ENCODE results near the gene CRTC1.

DNA sequence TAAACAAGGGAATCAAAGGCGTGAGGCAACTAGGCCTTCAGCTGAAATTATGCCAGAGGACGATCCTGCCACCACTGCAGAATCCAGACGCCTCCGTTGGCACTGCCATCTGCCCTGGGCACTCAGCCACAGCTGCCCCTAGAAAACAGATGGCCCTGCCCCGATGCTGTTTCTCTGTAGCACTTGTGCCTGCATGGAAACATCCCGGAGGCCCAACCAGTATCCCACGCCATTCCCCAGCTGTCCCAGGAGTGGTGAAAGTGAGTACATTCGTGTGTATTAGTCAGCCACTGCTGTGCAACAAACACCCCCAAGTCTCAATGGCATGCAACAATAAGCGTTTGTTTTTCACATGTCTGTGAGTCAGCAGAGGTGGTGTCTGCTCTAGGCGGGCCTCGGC, 8.9 kb upstream of the CRTC1 start:
- TF ChIP-seq HNF4G (IDR thresholded peaks at IDR 0.05), result no peak
- TF ChIP-seq, protein P1, sequence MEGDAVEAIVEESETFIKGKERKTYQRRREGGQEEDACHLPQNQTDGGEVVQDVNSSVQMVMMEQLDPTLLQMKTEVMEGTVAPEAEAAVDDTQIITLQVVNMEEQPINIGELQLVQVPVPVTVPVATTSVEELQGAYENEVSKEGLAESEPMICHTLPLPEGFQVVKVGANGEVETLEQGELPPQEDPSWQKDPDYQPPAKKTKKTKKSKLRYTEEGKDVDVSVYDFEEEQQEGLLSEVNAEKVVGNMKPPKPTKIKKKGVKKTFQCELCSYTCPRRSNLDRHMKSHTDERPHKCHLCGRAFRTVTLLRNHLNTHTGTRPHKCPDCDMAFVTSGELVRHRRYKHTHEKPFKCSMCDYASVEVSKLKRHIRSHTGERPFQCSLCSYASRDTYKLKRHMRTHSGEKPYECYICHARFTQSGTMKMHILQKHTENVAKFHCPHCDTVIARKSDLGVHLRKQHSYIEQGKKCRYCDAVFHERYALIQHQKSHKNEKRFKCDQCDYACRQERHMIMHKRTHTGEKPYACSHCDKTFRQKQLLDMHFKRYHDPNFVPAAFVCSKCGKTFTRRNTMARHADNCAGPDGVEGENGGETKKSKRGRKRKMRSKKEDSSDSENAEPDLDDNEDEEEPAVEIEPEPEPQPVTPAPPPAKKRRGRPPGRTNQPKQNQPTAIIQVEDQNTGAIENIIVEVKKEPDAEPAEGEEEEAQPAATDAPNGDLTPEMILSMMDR (IDR thresholded peaks at IDR 0.05; ENCODE audit: low read depth, low read length, missing input control), result no peak
- TF ChIP-seq, protein P2, sequence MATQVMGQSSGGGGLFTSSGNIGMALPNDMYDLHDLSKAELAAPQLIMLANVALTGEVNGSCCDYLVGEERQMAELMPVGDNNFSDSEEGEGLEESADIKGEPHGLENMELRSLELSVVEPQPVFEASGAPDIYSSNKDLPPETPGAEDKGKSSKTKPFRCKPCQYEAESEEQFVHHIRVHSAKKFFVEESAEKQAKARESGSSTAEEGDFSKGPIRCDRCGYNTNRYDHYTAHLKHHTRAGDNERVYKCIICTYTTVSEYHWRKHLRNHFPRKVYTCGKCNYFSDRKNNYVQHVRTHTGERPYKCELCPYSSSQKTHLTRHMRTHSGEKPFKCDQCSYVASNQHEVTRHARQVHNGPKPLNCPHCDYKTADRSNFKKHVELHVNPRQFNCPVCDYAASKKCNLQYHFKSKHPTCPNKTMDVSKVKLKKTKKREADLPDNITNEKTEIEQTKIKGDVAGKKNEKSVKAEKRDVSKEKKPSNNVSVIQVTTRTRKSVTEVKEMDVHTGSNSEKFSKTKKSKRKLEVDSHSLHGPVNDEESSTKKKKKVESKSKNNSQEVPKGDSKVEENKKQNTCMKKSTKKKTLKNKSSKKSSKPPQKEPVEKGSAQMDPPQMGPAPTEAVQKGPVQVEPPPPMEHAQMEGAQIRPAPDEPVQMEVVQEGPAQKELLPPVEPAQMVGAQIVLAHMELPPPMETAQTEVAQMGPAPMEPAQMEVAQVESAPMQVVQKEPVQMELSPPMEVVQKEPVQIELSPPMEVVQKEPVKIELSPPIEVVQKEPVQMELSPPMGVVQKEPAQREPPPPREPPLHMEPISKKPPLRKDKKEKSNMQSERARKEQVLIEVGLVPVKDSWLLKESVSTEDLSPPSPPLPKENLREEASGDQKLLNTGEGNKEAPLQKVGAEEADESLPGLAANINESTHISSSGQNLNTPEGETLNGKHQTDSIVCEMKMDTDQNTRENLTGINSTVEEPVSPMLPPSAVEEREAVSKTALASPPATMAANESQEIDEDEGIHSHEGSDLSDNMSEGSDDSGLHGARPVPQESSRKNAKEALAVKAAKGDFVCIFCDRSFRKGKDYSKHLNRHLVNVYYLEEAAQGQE (IDR thresholded peaks at IDR 0.05), result no peak
- TF ChIP-seq RXRA (IDR thresholded peaks at IDR 0.05), result no peak
- no peak for TF ChIP-seq FOXA1 (IDR thresholded peaks at IDR 0.05)
- TF ChIP-seq, protein P3, sequence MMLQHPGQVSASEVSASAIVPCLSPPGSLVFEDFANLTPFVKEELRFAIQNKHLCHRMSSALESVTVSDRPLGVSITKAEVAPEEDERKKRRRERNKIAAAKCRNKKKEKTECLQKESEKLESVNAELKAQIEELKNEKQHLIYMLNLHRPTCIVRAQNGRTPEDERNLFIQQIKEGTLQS (IDR thresholded peaks at IDR 0.05), result no peak
- no peak for TF ChIP-seq SP1 (IDR thresholded peaks at IDR 0.05)
- TF ChIP-seq, protein P4, sequence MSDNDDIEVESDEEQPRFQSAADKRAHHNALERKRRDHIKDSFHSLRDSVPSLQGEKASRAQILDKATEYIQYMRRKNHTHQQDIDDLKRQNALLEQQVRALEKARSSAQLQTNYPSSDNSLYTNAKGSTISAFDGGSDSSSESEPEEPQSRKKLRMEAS (IDR thresholded peaks at IDR 0.05), result no peak
- TF ChIP-seq EGR1 (IDR thresholded peaks at IDR 0.05; ENCODE audit: low read depth in 2 of 2), result no peak
- TF ChIP-seq RAD21 (IDR thresholded peaks at IDR 0.05), result no peak
- TF ChIP-seq, protein P5, sequence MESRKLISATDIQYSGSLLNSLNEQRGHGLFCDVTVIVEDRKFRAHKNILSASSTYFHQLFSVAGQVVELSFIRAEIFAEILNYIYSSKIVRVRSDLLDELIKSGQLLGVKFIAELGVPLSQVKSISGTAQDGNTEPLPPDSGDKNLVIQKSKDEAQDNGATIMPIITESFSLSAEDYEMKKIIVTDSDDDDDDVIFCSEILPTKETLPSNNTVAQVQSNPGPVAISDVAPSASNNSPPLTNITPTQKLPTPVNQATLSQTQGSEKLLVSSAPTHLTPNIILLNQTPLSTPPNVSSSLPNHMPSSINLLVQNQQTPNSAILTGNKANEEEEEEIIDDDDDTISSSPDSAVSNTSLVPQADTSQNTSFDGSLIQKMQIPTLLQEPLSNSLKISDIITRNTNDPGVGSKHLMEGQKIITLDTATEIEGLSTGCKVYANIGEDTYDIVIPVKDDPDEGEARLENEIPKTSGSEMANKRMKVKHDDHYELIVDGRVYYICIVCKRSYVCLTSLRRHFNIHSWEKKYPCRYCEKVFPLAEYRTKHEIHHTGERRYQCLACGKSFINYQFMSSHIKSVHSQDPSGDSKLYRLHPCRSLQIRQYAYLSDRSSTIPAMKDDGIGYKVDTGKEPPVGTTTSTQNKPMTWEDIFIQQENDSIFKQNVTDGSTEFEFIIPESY (IDR thresholded peaks at IDR 0.05), result no peak

Measured in liver (tissue), 3 donors.